K562 (cell line): ENCODE results near the gene EFHC2. TPM values are rescaled to one million over a fixed set of nuclear protein-coding genes. Genes with fewer than 3 reads are reported as not detected.

Source experiments
- ATF2 ChIP-seq: sonication (generic); formaldehyde crosslinking; IDR thresholded peaks from 2 replicates; pipeline ENCODE4 v1.8.1; 2022; ENCODE audit warnings: missing genetic modification reagents
- C11orf30 ChIP-seq: fragments of 450-650 bp; IDR thresholded peaks from 2 replicates; pipeline ENCODE4 v1.6.1; 2016; ENCODE audit warnings: low read depth, mild to moderate bottlenecking
- DMBX1 ChIP-seq: fragments of 250-450 bp; sonication (Bioruptor Pico); IDR thresholded peaks from 2 replicates; pipeline ENCODE4 v1.8.0; 2022; ENCODE audit warnings: inconsistent platforms, mild to moderate bottlenecking, moderate library complexity, borderline replicate concordance
- FOXP1 ChIP-seq: sonication (generic); formaldehyde crosslinking; IDR thresholded peaks from 2 replicates; pipeline ENCODE4 v1.8.0; 2022; ENCODE audit warnings: mild to moderate bottlenecking, missing genetic modification reagents
- GATAD2A ChIP-seq: fragments of 450-650 bp; IDR thresholded peaks from 2 replicates; pipeline ENCODE4 v1.6.1; 2017
- MTF1 ChIP-seq: fragments of 250-450 bp; sonication (Bioruptor Pico); IDR thresholded peaks from 2 replicates; pipeline ENCODE4 v1.9.0; 2021; ENCODE audit warnings: moderate library complexity, mild to moderate bottlenecking, inconsistent platforms, borderline replicate concordance
- NFE2 ChIP-seq: IDR thresholded peaks from 2 replicates; pipeline ENCODE4 v1.6.1; 2014; ENCODE audit warnings: antibody characterized with exemption, low read depth
- NR2C2 ChIP-seq, 2 experiments: fragments of 200-800 bp in 1 of 2; sonication (Bioruptor generic) in 1 of 2; sonication (generic) in 1 of 2; formaldehyde crosslinking in 1 of 2; IDR thresholded peaks; 2 replicates each; pipeline versions ENCODE4 v1.6.1 to v1.8.0; 2016 to 2022; ENCODE audit warnings: mild to moderate bottlenecking in 1 of 2, missing compliant biosample characterization in 1 of 2, missing genetic modification characterization in 1 of 2, missing genetic modification reagents in 1 of 2
- NRF1 ChIP-seq, 2 experiments: fragments of 450-650 bp; IDR thresholded peaks in 1 of 2; conservative IDR thresholded peaks in 1 of 2; 2 replicates each; pipeline ENCODE4 v1.6.1; 2014; ENCODE audit warnings: mild to moderate bottlenecking in 2 of 2
- RBM39 ChIP-seq: fragments of 200-400 bp; formaldehyde crosslinking; optimal IDR thresholded peaks from 2 replicates; pipeline ENCODE3; 2018; ENCODE audit warnings: low read depth, low read length
- SMAD3 ChIP-seq: fragments of 450-650 bp; formaldehyde crosslinking; conservative IDR thresholded peaks from 2 replicates; pipeline ENCODE4 v1.4.0; 2020; ENCODE audit warnings: mild to moderate bottlenecking
- TEAD1 ChIP-seq, 2 experiments: fragments of 450-650 bp in 1 of 2; sonication (generic) in 1 of 2; formaldehyde crosslinking; IDR thresholded peaks; 2 replicates each; pipeline versions ENCODE4 v1.4.0 to v1.8.0; 2020 to 2022; ENCODE audit warnings: mild to moderate bottlenecking in 2 of 2, missing genetic modification reagents in 1 of 2
- VEZF1 ChIP-seq: fragments of 200-800 bp; sonication (Bioruptor generic); IDR thresholded peaks from 2 replicates; pipeline ENCODE4 v1.6.1; 2017; ENCODE audit warnings: missing genetic modification characterization, missing compliant biosample characterization
- ZKSCAN8 ChIP-seq: fragments of 200-800 bp; sonication (Bioruptor generic); IDR thresholded peaks from 2 replicates; pipeline ENCODE4 v1.6.1; 2016; ENCODE audit warnings: missing genetic modification characterization, missing compliant biosample characterization
- ZNF175 ChIP-seq: fragments of 200-800 bp; sonication (Bioruptor generic); IDR thresholded peaks from 2 replicates; pipeline ENCODE4 v1.6.1; 2016; ENCODE audit warnings: low read depth, mild to moderate bottlenecking, missing genetic modification characterization, missing compliant biosample characterization
- ZNF239 ChIP-seq: fragments of 250-450 bp; sonication (Bioruptor Pico); IDR thresholded peaks from 2 replicates; pipeline ENCODE4 v1.4.0; 2020; ENCODE audit warnings: mild to moderate bottlenecking
- ZNF589 ChIP-seq: fragments of 200-800 bp; sonication (Bioruptor generic); IDR thresholded peaks from 2 replicates; pipeline ENCODE4 v1.6.1; 2016; ENCODE audit warnings: low read depth, missing genetic modification characterization, missing compliant biosample characterization
- ZNF766 ChIP-seq: fragments of 200-800 bp; sonication (Bioruptor generic); conservative IDR thresholded peaks from 2 replicates; pipeline ENCODE4 v1.6.1; 2016; ENCODE audit warnings: missing genetic modification characterization, missing compliant biosample characterization
- polyA plus RNA-seq, 8 experiments: library from polyadenylated mRNA; depleted of rRNA in 4 of 8; stranded (reverse) in 5 of 8; unstranded in 3 of 8; fragments of >200 nt; fragmentation: Nextera tagmentation in 2 of 8; fragmentation: Illumina TruSeq in 1 of 8; extraction: Ambion mirVana in 2 of 8; extraction: Trizol in 1 of 8; gene quantifications; 2 replicates each; pipeline versions ENCODE4 v1.2.1 to v1.2.3, GENCODE V29; 2011 to 2014; ENCODE audit warnings: inconsistent platforms in 1 of 8, missing spikeins in 1 of 8
- total RNA-seq, 7 experiments: library from RNA; depleted of rRNA in 6 of 7; stranded (reverse); fragments of >200 nt in 6 of 7; fragmentation: Illumina TruSeq in 2 of 7; extraction: Trizol in 2 of 7; gene quantifications; 2 replicates each; pipeline versions ENCODE4 v1.2.1 to v1.2.3, GENCODE V29; 2011 to 2021; ENCODE audit warnings: low replicate concordance in 1 of 7
- TF ChIP-seq, protein P1 (sequence below), 2 experiments: fragments of 200-800 bp in 1 of 2; sonication (Bioruptor generic) in 1 of 2; sonication (generic) in 1 of 2; formaldehyde crosslinking in 1 of 2; IDR thresholded peaks in 1 of 2; conservative IDR thresholded peaks in 1 of 2; 2 replicates each; pipeline versions ENCODE4 v1.5.0 to v1.6.1; 2016 to 2020; ENCODE audit warnings: missing compliant biosample characterization in 1 of 2, missing genetic modification characterization in 1 of 2, missing genetic modification reagents in 1 of 2
- TF ChIP-seq, protein P2 (sequence below): fragments of 250-450 bp; sonication (Bioruptor Pico); IDR thresholded peaks from 2 replicates; pipeline ENCODE4 v1.4.0; 2020; ENCODE audit warnings: mild to moderate bottlenecking, moderate library complexity, borderline replicate concordance

EFHC2 gene
- total and polyA plus RNA-seq, 9 of the 15 experiments (the other 6 are each of a cell fraction or from before 2014, with no cell fraction given), result 1.3 to 8.1 (median 3.0) TPM

DNA sequence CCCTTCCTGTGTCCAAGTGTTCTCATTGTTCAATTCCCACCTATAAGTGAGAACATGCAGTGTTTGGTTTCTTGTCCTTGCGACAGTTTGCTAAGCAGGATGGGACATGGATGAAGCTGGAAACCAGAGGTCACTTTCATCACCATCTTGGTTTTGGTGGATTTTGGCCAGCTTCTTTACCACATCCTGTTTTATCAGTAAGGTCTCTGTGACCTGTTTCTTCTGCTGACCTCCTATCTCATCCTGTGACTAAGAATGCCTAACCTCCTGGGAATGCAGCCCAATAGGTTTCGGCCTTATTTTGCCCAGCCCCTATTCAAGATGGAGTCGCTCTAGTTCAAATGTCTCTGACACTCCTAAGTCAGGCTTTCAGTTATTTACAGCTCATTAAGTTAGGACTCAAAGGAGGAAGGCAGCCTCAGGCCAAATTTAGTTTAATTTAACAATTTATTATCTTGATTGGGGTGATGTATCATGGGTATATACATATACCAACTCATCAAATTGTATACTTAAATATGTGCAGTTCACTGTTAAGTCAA, 200.3 kb downstream of the EFHC2 start (continued):
- TF ChIP-seq ZNF589 (CRISPR knock-in tag) (peak; percentile 92), C11orf30 (no peak), VEZF1 (CRISPR knock-in tag) (no peak), NRF1 (conservative IDR thresholded peaks at IDR 0.05 in 1 of 2, IDR thresholded peaks at IDR 0.05 in 1 of 2) (no peak), SMAD3 (CRISPR knock-in tag) (peak; percentile 80; the same call in 1 of the 2 replicates), ZNF175 (CRISPR knock-in tag) (peak; percentile 95), ATF2 (CRISPR knock-in tag) (no peak), DMBX1 (CRISPR knock-in tag) (peak; percentile 80; the same call in 1 of the 2 replicates), TEAD1 (CRISPR knock-in tag; IDR thresholded peaks at IDR 0.05) (peak in 1 of 2 experiments; percentile 10; a peak in 1 of 4 replicates), NFE2 (no peak), ZKSCAN8 (CRISPR knock-in tag) (peak; percentile 40; the same call in 1 of the 2 replicates), FOXP1 (no peak), NR2C2 (CRISPR knock-in tag; IDR thresholded peaks at IDR 0.05) (no peak), NR2C2 (tag; IDR thresholded peaks at IDR 0.05) (peak; percentile 39; the same call in 1 of the 2 replicates), RBM39 (no peak), ZNF766 (0 out of 2 replicates have a peak, but pooled peaks have one; percentile 46), ZNF239 (CRISPR knock-in tag) (peak; percentile 62), GATAD2A (no peak), MTF1 (no peak)
- TF ChIP-seq, protein P1, sequence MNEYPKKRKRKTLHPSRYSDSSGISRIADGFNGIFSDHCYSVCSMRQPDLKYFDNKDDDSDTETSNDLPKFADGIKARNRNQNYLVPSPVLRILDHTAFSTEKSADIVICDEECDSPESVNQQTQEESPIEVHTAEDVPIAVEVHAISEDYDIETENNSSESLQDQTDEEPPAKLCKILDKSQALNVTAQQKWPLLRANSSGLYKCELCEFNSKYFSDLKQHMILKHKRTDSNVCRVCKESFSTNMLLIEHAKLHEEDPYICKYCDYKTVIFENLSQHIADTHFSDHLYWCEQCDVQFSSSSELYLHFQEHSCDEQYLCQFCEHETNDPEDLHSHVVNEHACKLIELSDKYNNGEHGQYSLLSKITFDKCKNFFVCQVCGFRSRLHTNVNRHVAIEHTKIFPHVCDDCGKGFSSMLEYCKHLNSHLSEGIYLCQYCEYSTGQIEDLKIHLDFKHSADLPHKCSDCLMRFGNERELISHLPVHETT (CRISPR knock-in tag; conservative IDR thresholded peaks at IDR 0.05 in 1 of 2, IDR thresholded peaks at IDR 0.05 in 1 of 2), result peak in 1 of 2 experiments; percentile 72; a peak in 1 of 4 replicates
- TF ChIP-seq, protein P2, sequence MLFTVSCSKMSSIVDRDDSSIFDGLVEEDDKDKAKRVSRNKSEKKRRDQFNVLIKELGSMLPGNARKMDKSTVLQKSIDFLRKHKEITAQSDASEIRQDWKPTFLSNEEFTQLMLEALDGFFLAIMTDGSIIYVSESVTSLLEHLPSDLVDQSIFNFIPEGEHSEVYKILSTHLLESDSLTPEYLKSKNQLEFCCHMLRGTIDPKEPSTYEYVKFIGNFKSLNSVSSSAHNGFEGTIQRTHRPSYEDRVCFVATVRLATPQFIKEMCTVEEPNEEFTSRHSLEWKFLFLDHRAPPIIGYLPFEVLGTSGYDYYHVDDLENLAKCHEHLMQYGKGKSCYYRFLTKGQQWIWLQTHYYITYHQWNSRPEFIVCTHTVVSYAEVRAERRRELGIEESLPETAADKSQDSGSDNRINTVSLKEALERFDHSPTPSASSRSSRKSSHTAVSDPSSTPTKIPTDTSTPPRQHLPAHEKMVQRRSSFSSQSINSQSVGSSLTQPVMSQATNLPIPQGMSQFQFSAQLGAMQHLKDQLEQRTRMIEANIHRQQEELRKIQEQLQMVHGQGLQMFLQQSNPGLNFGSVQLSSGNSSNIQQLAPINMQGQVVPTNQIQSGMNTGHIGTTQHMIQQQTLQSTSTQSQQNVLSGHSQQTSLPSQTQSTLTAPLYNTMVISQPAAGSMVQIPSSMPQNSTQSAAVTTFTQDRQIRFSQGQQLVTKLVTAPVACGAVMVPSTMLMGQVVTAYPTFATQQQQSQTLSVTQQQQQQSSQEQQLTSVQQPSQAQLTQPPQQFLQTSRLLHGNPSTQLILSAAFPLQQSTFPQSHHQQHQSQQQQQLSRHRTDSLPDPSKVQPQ (CRISPR knock-in tag), result no peak
